ENCODE data around the gene ARSD.
"Not testable (repeated sequence)": the region's sequence is repeated elsewhere in the genome, so short reads cannot be mapped to it uniquely, and the experiment has no call there.

ARSD gene, protein sequence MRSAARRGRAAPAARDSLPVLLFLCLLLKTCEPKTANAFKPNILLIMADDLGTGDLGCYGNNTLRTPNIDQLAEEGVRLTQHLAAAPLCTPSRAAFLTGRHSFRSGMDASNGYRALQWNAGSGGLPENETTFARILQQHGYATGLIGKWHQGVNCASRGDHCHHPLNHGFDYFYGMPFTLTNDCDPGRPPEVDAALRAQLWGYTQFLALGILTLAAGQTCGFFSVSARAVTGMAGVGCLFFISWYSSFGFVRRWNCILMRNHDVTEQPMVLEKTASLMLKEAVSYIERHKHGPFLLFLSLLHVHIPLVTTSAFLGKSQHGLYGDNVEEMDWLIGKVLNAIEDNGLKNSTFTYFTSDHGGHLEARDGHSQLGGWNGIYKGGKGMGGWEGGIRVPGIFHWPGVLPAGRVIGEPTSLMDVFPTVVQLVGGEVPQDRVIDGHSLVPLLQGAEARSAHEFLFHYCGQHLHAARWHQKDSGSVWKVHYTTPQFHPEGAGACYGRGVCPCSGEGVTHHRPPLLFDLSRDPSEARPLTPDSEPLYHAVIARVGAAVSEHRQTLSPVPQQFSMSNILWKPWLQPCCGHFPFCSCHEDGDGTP

GRCh38 chrX:2928583-2929434 lies at the start of gene ARSD:
Gene ARSD (minus strand): TSS chrX:2929339. CDS start chrX:2929275, 64 bp downstream.
- peak; percentile 63 for DNase-seq (ENCODE audit: low spot score)

- DNase-seq (ENCODE audit: low spot score) = not testable (repeated sequence)
Measured at GRCh38 chrX:2978639-2979038, 49.5 kb upstream of the ARSD start.

- no peak for DNase-seq (ENCODE audit: low spot score)
Measured at GRCh38 chrX:2974961-2975360, 45.8 kb upstream of the ARSD start.

DNA sequence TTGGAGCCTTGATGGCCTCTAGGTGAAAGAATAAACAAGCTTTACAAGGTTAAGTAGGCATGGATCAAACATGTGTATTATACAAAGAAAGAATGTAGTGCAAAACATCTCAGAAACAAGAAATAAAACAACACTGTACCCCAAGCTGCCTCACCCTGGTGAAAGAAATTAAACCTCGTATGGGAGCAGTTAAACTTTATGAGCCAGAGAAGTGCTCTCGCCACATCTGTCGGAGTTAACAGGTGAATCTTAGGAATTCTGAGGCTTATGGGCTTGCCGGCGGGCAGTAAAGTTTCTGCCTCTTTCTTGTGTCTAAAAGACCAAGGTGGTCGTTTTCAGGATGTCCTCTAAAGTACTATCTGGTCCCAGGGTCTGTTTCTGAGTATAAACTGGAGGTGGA lies 43.3 kb upstream of the ARSD start:
- DNase-seq (ENCODE audit: low spot score) = no peak

DNA sequence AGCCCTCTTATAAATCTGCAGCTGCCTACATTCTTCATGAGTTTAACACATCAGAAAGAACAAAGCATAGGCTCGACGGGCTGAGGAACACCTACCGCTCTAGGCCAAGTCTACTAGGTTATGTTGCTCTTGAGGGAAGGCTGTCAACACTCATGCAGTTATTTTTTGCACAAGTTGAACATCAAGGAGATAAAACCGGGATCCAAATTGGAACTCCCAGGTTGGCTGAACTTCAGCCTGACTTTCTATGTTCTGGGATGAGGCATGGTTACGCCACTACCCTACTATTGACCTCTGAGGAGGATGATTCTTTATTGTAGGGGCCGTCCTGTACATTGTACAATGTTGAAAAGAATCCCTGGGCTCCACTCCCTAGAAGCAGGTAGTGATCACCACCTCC lies 39.9 kb upstream of the ARSD start:
- no peak for DNase-seq (ENCODE audit: low spot score)

- no peak for DNase-seq (ENCODE audit: low spot score)
Measured at GRCh38 chrX:2967998-2968909, 39.1 kb upstream of the ARSD start.

GRCh38 chrX:2967584-2967983 lies 38.4 kb upstream of the ARSD start:
- no peak for DNase-seq (ENCODE audit: low spot score)

GRCh38 chrX:2967012-2967411 lies 37.9 kb upstream of the ARSD start:
- DNase-seq (ENCODE audit: low spot score) = no peak

DNA sequence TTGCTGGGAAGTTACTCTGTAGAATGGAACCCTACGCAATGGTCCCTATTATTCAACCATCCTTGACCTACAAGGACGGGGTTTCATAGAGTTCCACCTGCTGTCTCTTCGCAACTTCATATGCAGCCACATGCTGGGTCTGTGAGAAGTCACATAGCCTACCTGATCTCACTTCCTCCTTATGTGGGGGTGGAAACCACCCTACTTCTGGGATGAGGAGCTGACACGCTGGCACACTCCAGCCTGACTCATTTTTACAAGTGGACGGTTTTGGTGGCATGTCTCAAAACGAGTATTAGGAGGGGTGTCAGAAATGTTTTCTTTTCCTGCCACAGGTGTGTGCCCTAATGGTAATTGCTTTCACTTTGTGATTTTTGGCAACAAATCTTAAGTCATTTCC lies 36.8 kb upstream of the ARSD start:
- DNase-seq (ENCODE audit: low spot score) = no peak

- peak; percentile 9 for DNase-seq (ENCODE audit: low spot score)
Measured at GRCh38 chrX:2963992-2964794, 35.1 kb upstream of the ARSD start.

DNA sequence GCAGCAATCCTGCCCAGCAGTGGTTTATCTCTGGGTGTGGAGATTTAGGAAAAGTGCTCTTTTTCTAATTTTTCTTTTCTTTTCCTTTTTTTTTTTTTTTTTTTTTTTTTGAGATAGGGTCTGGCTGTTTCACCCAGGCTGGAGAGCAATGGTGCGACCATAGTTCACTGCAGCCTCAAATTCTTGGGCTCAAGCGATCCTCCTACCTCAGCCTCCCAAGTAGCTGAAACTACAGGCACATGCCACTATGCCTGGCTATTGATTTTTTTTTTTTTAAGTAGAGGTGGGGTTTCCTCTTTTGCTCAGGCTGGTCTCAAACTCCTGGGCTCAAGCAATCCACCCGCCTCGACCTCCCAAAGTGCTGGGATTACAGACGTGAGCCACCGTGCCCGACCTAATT lies 34.3 kb upstream of the ARSD start:
- not testable (repeated sequence) for DNase-seq (ENCODE audit: low spot score)

DNA sequence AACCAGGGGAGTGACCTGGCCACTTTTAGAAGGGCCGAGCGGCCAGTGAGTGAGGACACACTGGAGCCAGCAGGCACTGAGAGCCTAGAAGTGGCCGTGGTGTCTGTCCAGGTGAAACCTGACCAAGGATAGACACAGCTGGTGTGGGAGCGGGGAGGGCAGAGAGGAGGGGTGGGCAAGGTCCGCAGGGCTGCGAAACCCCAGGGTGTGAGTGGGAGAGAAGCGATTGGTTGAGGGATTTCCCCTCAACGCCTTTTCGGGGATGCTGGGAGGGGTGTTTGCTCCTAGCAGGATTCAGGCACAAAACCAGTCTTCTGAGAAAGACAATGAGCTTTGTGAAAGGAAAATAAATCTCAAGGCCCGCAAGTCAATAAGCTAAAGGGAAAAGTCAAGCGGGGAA lies 33.2 kb upstream of the ARSD start:
- DNase-seq (ENCODE audit: low spot score) = no peak

- no peak for DNase-seq (ENCODE audit: low spot score)
Measured at GRCh38 chrX:2960861-2961515, 31.8 kb upstream of the ARSD start.

- DNase-seq (ENCODE audit: low spot score) = no peak
Measured at GRCh38 chrX:2958199-2958598, 29.1 kb upstream of the ARSD start.

DNA sequence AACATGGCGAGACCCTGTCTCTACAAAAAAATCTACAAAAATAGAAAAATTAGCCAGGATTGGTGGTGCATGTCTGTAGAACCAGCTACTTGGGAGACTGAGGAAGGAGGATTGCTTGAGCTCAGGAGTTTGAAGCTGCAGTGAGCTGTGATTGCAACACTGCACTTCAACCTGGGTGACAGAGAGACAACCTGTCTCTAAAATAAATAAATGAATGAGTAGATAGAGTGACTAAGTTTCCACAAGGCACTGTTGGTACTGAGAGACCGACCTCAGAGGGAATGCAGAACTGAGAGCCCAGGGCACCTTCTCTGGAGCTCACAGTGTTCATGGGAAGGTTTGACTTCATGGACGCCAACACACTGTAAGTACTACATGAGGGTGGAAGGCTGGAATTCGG lies 26.7 kb upstream of the ARSD start:
- DNase-seq (ENCODE audit: low spot score) = no peak

- DNase-seq (ENCODE audit: low spot score) = no peak
Measured at GRCh38 chrX:2955281-2955680, 26.1 kb upstream of the ARSD start.

DNA sequence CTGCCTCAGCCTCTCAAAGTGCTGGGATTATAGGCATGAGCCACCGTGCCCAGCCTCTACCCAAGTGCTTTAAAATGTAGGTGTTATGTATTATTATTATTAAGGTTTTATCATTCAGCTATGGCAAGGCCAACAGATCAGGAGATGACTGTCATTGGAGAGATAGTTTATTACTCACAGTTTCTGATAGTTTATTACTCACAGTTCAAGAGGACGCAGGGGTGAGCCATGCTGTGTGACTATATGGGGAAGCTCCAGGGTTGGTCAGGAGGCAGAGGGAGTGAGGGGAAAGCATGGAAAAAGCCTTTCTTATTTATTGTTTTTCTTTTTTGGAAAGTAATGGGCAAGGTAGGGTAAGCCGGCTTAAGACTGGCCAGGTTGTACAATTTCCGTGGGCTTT lies 25.4 kb upstream of the ARSD start:
- no peak for DNase-seq (ENCODE audit: low spot score)

DNA sequence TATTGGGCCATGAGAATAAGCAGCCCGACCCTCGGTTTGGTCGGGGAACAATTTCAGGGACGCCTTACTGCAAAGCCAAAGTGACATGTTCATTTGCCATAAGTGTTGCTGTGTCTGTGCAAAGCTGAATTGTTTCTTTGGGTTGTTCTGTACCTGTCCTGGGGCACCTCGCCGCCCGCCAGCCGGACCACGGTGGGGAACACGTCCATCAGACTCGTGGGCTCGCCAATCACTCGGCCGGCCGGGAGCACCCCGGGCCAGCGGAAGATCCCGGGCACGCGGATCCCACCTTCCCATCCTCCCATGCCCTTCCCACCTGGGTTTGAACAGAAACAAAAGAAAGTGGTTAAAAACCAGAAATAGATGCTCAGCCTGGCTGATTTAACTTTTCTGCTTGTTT lies 8.8 kb upstream of the ARSD start:
- DNase-seq (ENCODE audit: low spot score) = not testable (repeated sequence)

- DNase-seq (ENCODE audit: low spot score) = no peak
Measured at GRCh38 chrX:2934715-2935710, 5.9 kb upstream of the ARSD start.

Data from HuH-7 (cell line).